K562 (cell line): ENCODE measurements around the gene ACBD4. TPM values are rescaled to one million over a fixed set of nuclear protein-coding genes. Genes with fewer than 3 reads are reported as not detected.
A peak's percentile ranks its signal among the peaks of the same experiment; 100 is the strongest.

Experiments
- ARID4B ChIP-seq: sonication (generic); formaldehyde crosslinking; IDR thresholded peaks from 2 replicates; pipeline ENCODE4 v1.8.0; 2022; ENCODE audit warnings: mild to moderate bottlenecking, missing genetic modification reagents
- BDP1 ChIP-seq: IDR thresholded peaks from 3 replicates; pipeline ENCODE4 v1.6.1; 2011; ENCODE audit not compliant: insufficient read length, insufficient read depth
- CTBP1 ChIP-seq: fragments of 450-650 bp; IDR thresholded peaks from 2 replicates; pipeline ENCODE4 v1.6.1; 2016; ENCODE audit warnings: borderline replicate concordance
- DMBX1 ChIP-seq: fragments of 250-450 bp; sonication (Bioruptor Pico); IDR thresholded peaks from 2 replicates; pipeline ENCODE4 v1.8.0; 2022; ENCODE audit warnings: inconsistent platforms, mild to moderate bottlenecking, moderate library complexity, borderline replicate concordance
- EHMT2 ChIP-seq: fragments of 450-650 bp; IDR thresholded peaks from 2 replicates; pipeline ENCODE4 v1.6.1; 2018; ENCODE audit warnings: antibody characterized with exemption
- ELF1 ChIP-seq: fragments of 200-800 bp; sonication (Bioruptor generic); IDR thresholded peaks from 2 replicates; pipeline ENCODE4 v1.6.1; 2016; ENCODE audit warnings: missing genetic modification characterization, missing compliant biosample characterization
- FIP1L1 ChIP-seq: fragments of 200-400 bp; formaldehyde crosslinking; IDR thresholded peaks from 2 replicates; pipeline ENCODE4 v1.6.1; 2018; ENCODE audit warnings: mild to moderate bottlenecking, low read depth, low read length; ENCODE audit not compliant: poor library complexity, severe bottlenecking
- NKRF ChIP-seq: fragments of 450-650 bp; IDR thresholded peaks from 2 replicates; pipeline ENCODE4 v1.6.1; 2016; ENCODE audit warnings: borderline replicate concordance
- PTTG1 ChIP-seq: fragments of 450-650 bp; IDR thresholded peaks from 2 replicates; pipeline ENCODE4 v1.6.1; 2016; ENCODE audit warnings: low read depth, mild to moderate bottlenecking, missing genetic modification characterization, missing compliant biosample characterization
- SAFB ChIP-seq: fragments of 200-400 bp; formaldehyde crosslinking; IDR thresholded peaks from 2 replicates; pipeline ENCODE4 v1.6.1; 2017; ENCODE audit warnings: low read depth, low read length, borderline replicate concordance
- SMAD4 ChIP-seq: fragments of 250-450 bp; sonication (Bioruptor Pico); conservative IDR thresholded peaks from 2 replicates; pipeline ENCODE4 v1.8.0; 2021; ENCODE audit warnings: inconsistent platforms, mild to moderate bottlenecking, moderate library complexity
- SP1 ChIP-seq: sonication (generic); formaldehyde crosslinking; IDR thresholded peaks from 2 replicates; pipeline ENCODE4 v1.8.1; 2022; ENCODE audit warnings: mild to moderate bottlenecking, missing genetic modification reagents
- STAG1 ChIP-seq: sonication (generic); formaldehyde crosslinking; IDR thresholded peaks from 2 replicates; pipeline ENCODE4 v1.5.0; 2020; ENCODE audit warnings: missing genetic modification reagents, borderline replicate concordance
- TAF9B ChIP-seq: fragments of 450-650 bp; IDR thresholded peaks from 2 replicates; pipeline ENCODE4 v1.6.1; 2018; ENCODE audit warnings: mild to moderate bottlenecking; ENCODE audit not compliant: partially characterized antibody
- TBP ChIP-seq: optimal IDR thresholded peaks from 2 replicates; pipeline ENCODE3; 2011; ENCODE audit warnings: low read depth, low read length, improper control_type of control experiment
- TSC22D4 ChIP-seq: fragments of 450-650 bp; IDR thresholded peaks from 2 replicates; pipeline ENCODE4 v1.6.1; 2016; ENCODE audit warnings: missing genetic modification characterization, missing biosample characterization, control low read depth
- U2AF2 ChIP-seq: fragments of 200-400 bp; formaldehyde crosslinking; optimal IDR thresholded peaks from 2 replicates; pipeline ENCODE3; 2017; ENCODE audit warnings: low read depth, mild to moderate bottlenecking, low read length
- ZBED1 ChIP-seq: IDR thresholded peaks from 2 replicates; pipeline ENCODE4 v1.6.1; 2014
- ZBTB8A ChIP-seq: fragments of 450-650 bp; IDR thresholded peaks from 2 replicates; pipeline ENCODE4 v1.6.1; 2018; ENCODE audit warnings: mild to moderate bottlenecking, moderate library complexity; ENCODE audit not compliant: partially characterized antibody
- ZFP30 ChIP-seq: fragments of 250-450 bp; sonication (Bioruptor Pico); IDR thresholded peaks from 2 replicates; pipeline ENCODE4 v1.8.0; 2022; ENCODE audit warnings: moderate library complexity, mild to moderate bottlenecking, inconsistent platforms, borderline replicate concordance
- ZNF274 ChIP-seq: IDR thresholded peaks from 2 replicates; pipeline ENCODE4 v1.6.1; 2011; ENCODE audit warnings: low read depth, mild to moderate bottlenecking, low read length, moderate library complexity, borderline replicate concordance
- ZNF584 ChIP-seq: fragments of 200-800 bp; sonication (Bioruptor generic); IDR thresholded peaks from 2 replicates; pipeline ENCODE4 v1.6.1; 2016; ENCODE audit warnings: low read depth, mild to moderate bottlenecking, missing genetic modification characterization, missing compliant biosample characterization
- polyA plus RNA-seq, 8 experiments: library from polyadenylated mRNA; depleted of rRNA in 4 of 8; stranded (reverse) in 5 of 8; unstranded in 3 of 8; fragments of >200 nt; fragmentation: Nextera tagmentation in 2 of 8; fragmentation: Illumina TruSeq in 1 of 8; extraction: Ambion mirVana in 2 of 8; extraction: Trizol in 1 of 8; gene quantifications; 2 replicates each; pipeline versions ENCODE4 v1.2.1 to v1.2.3, GENCODE V29; 2011 to 2014; ENCODE audit warnings: inconsistent platforms in 1 of 8, missing spikeins in 1 of 8
- total RNA-seq, 7 experiments: library from RNA; depleted of rRNA in 6 of 7; stranded (reverse); fragments of >200 nt in 6 of 7; fragmentation: Illumina TruSeq in 2 of 7; extraction: Trizol in 2 of 7; gene quantifications; 2 replicates each; pipeline versions ENCODE4 v1.2.1 to v1.2.3, GENCODE V29; 2011 to 2021; ENCODE audit warnings: low replicate concordance in 1 of 7

The ACBD4 gene
- total and polyA plus RNA-seq, 9 of the 15 experiments (the other 6 are each of a cell fraction or from before 2014, with no cell fraction given), result 0.14 to 6.9 (median 4.6) TPM

GRCh38 chr17:45132572-45133463 is 2.7 kb upstream of the ACBD4 start (continued):
- no peak for TF ChIP-seq FIP1L1
- TF ChIP-seq CTBP1, result peak; percentile 32; the same call in 1 of the 2 replicates
- TF ChIP-seq ARID4B (CRISPR knock-in tag), result peak; percentile 18; the same call in 1 of the 2 replicates
- TF ChIP-seq ELF1 (tag), result no peak; the same call in 1 of the 2 replicates
- TF ChIP-seq ZNF584, result no peak
- TF ChIP-seq NKRF, result 0 out of 2 replicates have a peak, but pooled peaks have one; percentile 25
- TF ChIP-seq SMAD4 (CRISPR knock-in tag), result no peak
- peak; percentile 76 for TF ChIP-seq SP1
- TF ChIP-seq BDP1, result no peak
- no peak for TF ChIP-seq TAF9B
- no peak for TF ChIP-seq EHMT2
- TF ChIP-seq PTTG1 (tag), result no peak
- peak; percentile 47 for TF ChIP-seq TBP
- no peak for TF ChIP-seq U2AF2
- no peak for TF ChIP-seq ZFP30
- no peak for TF ChIP-seq ZBTB8A
- TF ChIP-seq ZNF274, result no peak
- TF ChIP-seq ZBED1, result no peak
- TF ChIP-seq STAG1 (CRISPR knock-in tag), result peak; percentile 81; the same call in 1 of the 2 replicates
- TF ChIP-seq TSC22D4 (tag), result no peak
- TF ChIP-seq SAFB, result no peak
- no peak for TF ChIP-seq DMBX1 (CRISPR knock-in tag)
